Omental fat pad (tissue), 4 donors: ENCODE data around the gene EGFL8. TPM values are rescaled to one million over a fixed set of nuclear protein-coding genes. Genes with fewer than 3 reads are reported as not detected.

Source experiments
- ATAC-seq: fragments of 150-250 bp; one replicate; pipeline ENCODE4 v1.9.1; 2016; ENCODE audit warnings: mild to moderate bottlenecking, moderate library complexity; ENCODE audit not compliant: low FRiP score
- DNase-seq: peaks from one replicate; pipeline ENCODE4 v3.0.0-alpha.2; 2019; ENCODE audit warnings: low spot score
- CTCF ChIP-seq, 3 donors: fragments of 450-650 bp; IDR thresholded peaks; one replicate each; pipeline ENCODE4 v1.5.1; 2016 to 2017; ENCODE audit warnings: antibody characterized with exemption in 3 of 3, mild to moderate bottlenecking in 3 of 3, moderate library complexity in 2 of 3
- total RNA-seq, 4 donors: library from RNA; depleted of rRNA; stranded (reverse); fragments of >200 nt; gene quantifications; one replicate each; pipeline ENCODE4 v1.1.0, GENCODE V29; 2016

Gene EGFL8
- total RNA-seq, 4 donors from 2014 or later = 8.9 to 17.3 (median 13.3) TPM

DNA sequence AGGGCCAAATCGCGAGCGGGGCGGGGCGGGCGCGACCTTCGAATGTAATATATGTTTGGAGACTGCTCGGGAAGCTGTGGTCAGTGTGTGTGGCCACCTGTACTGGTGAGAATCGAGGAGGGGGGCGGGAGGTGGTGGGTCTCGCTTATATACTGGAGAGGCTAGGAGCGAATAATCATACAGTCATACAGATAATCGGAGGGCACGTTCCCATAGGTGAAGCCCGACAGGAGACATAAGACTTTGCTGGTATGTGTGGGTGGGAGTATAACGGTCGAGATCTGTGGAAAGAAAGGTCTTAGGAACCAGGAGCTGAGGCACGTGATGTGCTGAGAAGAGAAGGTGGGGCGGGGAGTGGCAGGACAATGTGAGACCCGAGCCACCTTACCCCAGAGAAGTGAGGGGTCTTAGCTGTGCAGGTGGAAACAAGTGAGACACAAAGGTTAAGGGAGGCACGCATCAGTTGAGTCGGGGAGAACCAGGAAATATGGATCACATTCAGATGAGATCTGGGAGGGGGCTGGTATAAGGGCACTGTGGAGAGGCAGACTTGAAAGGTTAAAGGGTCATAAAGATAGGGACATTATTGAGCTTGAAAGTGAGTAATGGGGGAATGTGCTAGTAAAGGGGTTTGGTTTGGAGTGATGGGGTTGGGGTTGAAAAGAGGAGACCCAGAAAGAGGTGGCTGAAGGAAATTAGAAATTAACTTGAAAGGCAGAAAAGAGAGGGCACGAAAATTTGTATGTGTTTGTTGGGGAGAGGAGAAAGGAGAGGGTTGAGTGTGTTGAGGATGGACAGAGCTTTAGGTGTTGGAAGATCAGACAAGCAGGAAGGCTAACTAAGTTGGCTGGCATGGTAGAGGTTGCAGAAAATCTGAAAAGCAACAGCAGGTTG, 14.4 kb downstream of the EGFL8 start:
- ATAC-seq (no peak), DNase-seq (no peak)
- TF ChIP-seq CTCF (IDR thresholded peaks at IDR 0.05) = no peak

DNA sequence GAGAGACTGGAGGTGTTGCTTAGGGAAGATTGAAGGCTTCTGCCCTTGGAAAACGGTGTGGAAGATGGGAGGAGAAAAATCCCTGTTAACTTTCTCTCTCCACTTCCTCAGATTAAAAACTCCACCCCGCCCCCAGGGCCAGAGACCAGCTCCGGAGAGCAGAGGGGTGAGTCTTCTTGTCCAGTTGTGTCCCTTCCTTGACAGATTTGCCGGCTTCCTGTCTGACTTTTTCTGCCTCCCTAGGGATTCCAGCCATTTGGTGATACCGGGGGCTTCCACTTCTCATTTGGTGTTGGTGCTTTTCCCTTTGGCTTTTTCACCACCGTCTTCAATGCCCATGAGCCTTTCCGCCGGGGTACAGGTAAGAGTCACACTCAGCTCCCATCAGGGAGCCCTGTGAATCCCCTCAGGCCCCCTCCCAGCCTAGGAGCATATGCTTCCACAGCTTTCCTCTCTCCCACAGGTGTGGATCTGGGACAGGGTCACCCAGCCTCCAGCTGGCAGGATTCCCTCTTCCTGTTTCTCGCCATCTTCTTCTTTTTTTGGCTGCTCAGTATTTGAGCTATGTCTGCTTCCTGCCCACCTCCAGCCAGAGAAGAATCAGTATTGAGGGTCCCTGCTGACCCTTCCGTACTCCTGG, 15.5 kb downstream of the EGFL8 start:
- ATAC-seq = no peak
- DNase-seq = no peak
- TF ChIP-seq CTCF (IDR thresholded peaks at IDR 0.05) = no peak

GRCh38 chr6:32181148-32181702, 16.8 kb downstream of the EGFL8 start:
- DNase-seq = no peak
- ATAC-seq = no peak
- no peak for TF ChIP-seq CTCF (IDR thresholded peaks at IDR 0.05)

- no peak for TF ChIP-seq CTCF (IDR thresholded peaks at IDR 0.05)
- ATAC-seq (no peak), DNase-seq (no peak)
Observed at GRCh38 chr6:32181915-32182529, 17.6 kb downstream of the EGFL8 start.

- DNase-seq = no peak
- ATAC-seq = no peak
Observed at GRCh38 chr6:32182555-32182981, 18.2 kb downstream of the EGFL8 start.

GRCh38 chr6:32183030-32183429, 18.6 kb downstream of the EGFL8 start:
- TF ChIP-seq CTCF (IDR thresholded peaks at IDR 0.05) = no peak
- ATAC-seq = no peak
- no peak for DNase-seq

More at GRCh38 chr6:32182555-32182981, 18.2 kb downstream of the EGFL8 start:
- TF ChIP-seq CTCF (IDR thresholded peaks at IDR 0.05) = no peak
